Heart right ventricle (tissue), 16 donors: ENCODE data around the gene MOGAT1. TPM values are rescaled to one million over a fixed set of nuclear protein-coding genes. Genes with fewer than 3 reads are reported as not detected.

ENCODE experiments used
- ATAC-seq, 8 donors: fragments of 200-7000 bp; cut with Tn5 transposase; one replicate each; pipeline ENCODE4 v1.9.1; 2020; ENCODE audit warnings: mild to moderate bottlenecking in 8 of 8, moderate library complexity in 8 of 8, moderate number of reproducible peaks in 1 of 8
- DNase-seq, 2 donors: peaks; one replicate each; pipeline ENCODE4 v3.0.0-alpha.2; 2020
- H3K27ac ChIP-seq, 10 donors: fragments of 200-600 bp; sonication (generic) in 2 of 10; one replicate each; pipeline versions ENCODE4 v1.5.0 to v1.8.0; 2020 to 2022; ENCODE audit warnings: mild to moderate bottlenecking in 3 of 10
- H3K27me3 ChIP-seq, 7 donors: fragments of 200-600 bp; one replicate each; pipeline ENCODE4 v1.8.0; 2021 to 2022; ENCODE audit warnings: mild to moderate bottlenecking in 2 of 7
- H3K36me3 ChIP-seq, 9 donors: fragments of 200-600 bp; sonication (generic) in 1 of 9; one replicate each; pipeline versions ENCODE4 v1.5.0 to v1.8.0; 2020 to 2022; ENCODE audit warnings: mild to moderate bottlenecking in 2 of 9
- H3K4me1 ChIP-seq, 9 donors: fragments of 200-600 bp; sonication (generic) in 1 of 9; one replicate each; pipeline versions ENCODE4 v1.5.0 to v1.8.0; 2020 to 2022; ENCODE audit warnings: mild to moderate bottlenecking in 4 of 9
- H3K4me3 ChIP-seq, 10 donors: fragments of 200-600 bp; sonication (generic) in 2 of 10; one replicate each; pipeline versions ENCODE4 v1.5.0 to v1.8.0; 2020 to 2022; ENCODE audit warnings: mild to moderate bottlenecking in 7 of 10, moderate library complexity in 2 of 10
- H3K9me3 ChIP-seq, 11 donors: fragments of 200-600 bp in 10 of 11; sonication (generic) in 2 of 11; one replicate each; pipeline versions ENCODE4 v1.5.0 to v1.8.0; 2013 to 2022; ENCODE audit warnings: mild to moderate bottlenecking in 2 of 11, control low read depth in 1 of 11, moderate library complexity in 1 of 11
- WGBS, 2 donors: extraction: QIAGEN DNeasy Blood & Tissue Kit; methylation state at CpG; one replicate each; pipeline ENCODE4 v1.1.7; 2013; ENCODE audit warnings: inconsistent platforms in 1 of 2; 5-methylcytosine and 5-hydroxymethylcytosine counted together
- intact Hi-C, 10 donors: fragments of 100-400 bp; cut with DNase I; formaldehyde crosslinking; loops; one replicate each; pipeline versions ENCODE4 v1.11.1 to v1.14.2; 2022
- polyA plus RNA-seq, 2 donors: library from polyadenylated mRNA; stranded (reverse); fragments of 200-250 nt; gene quantifications; one replicate each; pipeline ENCODE4 v1.2.3, GENCODE V29; 2013
- total RNA-seq, 10 donors: library from RNA; stranded (reverse); fragmentation: NEBNext Ultra II Directional in 3 of 10; extraction: Animal tissue kit (Norgen Biotek cat#: 25700) in 3 of 10; gene quantifications; one replicate each; pipeline versions ENCODE4 v1.2.1 to v1.2.4, GENCODE V29; 2021 to 2023
- TF ChIP-seq, protein P1 (sequence below), 9 donors: fragments of 200-600 bp; sonication (generic) in 2 of 9; IDR thresholded peaks; one replicate each; pipeline versions ENCODE4 v1.5.0 to v1.8.0; 2021 to 2022; ENCODE audit warnings: antibody characterized with exemption in 9 of 9, mild to moderate bottlenecking in 5 of 9, moderate library complexity in 1 of 9
- donor health status: Arrhythmogenic right ventricular cardiomyopathy.
- donor health status: ischemic (EF 13 %, LVEDD 7.1; RV severe dilation, severe dysfunction).
- donor health status: healthy with polysubstance abuse.
- donor health status: DM: no; HTN: yes; CAD: no.
- donor health status: DM: no; HTN: no; CAD: no.
- donor health status: ischemic (EF 25% LVEDD 6.9; RV normal size, moderate dysfunction).
- donor health status: ischemic (EF 25% LVEDD 5.7; RV mildly dilated, moderate dysfunction).
- donor health status: healthy.
- donor health status: DM: yes; HTN: yes; CAD: no.
- donor health status: Ischemic cardiomyopathy.
- donor health status: ischemic (EF 35%, LVEDD 5.7; RV mildly dilated, moderate dysfunction).
- donor health status: nonischemic (EF 11% LVEDD 7.7; RV severe dilation, severe dysfunction).
- donor health status: DM: yes; HTN: yes; CAD: no.
- donor health status: PGD.
- donor health status: ischemic (EF 29% LVEDD 5.4; RV normal size, mild dysfunction).
- donor health status: nonischemic (EF 23%, LVEDD 6.1; RV moderate dilation, normal function).

The MOGAT1 gene
- total and polyA plus RNA-seq, 12 donors = 0.07 to 0.93 (median 0.56) TPM; not detected in 3

DNA sequence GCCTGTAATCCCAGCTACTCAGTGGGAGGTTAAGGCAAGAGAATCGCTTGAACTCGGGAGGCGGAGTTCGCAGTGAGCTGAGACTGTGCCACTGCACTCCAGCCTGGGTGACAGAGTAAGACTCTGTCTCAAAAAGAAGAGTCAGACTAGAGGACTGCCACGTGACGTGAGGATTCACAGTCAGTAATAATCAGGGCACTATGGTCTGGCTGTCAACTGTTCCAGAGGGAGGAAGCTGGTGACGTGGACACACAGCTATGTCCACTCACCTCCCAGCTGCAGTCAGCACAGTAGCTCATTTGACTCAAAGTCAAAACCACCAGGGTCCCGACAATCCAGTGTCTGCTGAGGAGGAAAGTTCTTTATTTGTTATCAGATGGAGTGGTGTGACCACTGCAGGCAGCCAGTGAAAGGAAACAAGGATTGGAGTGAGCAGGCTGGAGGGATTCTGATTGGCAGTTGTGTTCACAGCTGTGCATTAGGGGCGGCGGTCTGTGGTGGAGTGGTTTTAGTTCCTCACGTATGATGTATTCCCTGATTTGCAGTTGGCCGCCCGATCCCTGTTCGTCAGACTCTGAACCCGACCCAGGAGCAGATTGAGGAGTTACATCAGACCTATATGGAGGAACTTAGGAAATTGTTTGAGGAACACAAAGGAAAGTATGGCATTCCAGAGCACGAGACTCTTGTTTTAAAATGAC lies 37.9 kb downstream of the MOGAT1 start:
- Histone ChIP-seq H3K4me3 (peak overlapping the region in 7 of 10 donors; percentile 18 to 39 (median 30)), H3K9me3 (no peaks in the 10 kb centered on the region), H3K27me3 (no peaks in the 10 kb centered on the region), H3K27ac (peak overlapping the region in 9 of 10 donors; percentile 64 to 88 (median 73)), H3K4me1 (peaks cover 4 to 41% (median 26%) of the 10 kb centered on the region in 9 donors), H3K36me3 (no peaks in the 10 kb centered on the region)
- DNase-seq (peak; percentile 54 to 81), ATAC-seq (peak; percentile 86 to 97 (median 94))
- TF ChIP-seq, protein P1, sequence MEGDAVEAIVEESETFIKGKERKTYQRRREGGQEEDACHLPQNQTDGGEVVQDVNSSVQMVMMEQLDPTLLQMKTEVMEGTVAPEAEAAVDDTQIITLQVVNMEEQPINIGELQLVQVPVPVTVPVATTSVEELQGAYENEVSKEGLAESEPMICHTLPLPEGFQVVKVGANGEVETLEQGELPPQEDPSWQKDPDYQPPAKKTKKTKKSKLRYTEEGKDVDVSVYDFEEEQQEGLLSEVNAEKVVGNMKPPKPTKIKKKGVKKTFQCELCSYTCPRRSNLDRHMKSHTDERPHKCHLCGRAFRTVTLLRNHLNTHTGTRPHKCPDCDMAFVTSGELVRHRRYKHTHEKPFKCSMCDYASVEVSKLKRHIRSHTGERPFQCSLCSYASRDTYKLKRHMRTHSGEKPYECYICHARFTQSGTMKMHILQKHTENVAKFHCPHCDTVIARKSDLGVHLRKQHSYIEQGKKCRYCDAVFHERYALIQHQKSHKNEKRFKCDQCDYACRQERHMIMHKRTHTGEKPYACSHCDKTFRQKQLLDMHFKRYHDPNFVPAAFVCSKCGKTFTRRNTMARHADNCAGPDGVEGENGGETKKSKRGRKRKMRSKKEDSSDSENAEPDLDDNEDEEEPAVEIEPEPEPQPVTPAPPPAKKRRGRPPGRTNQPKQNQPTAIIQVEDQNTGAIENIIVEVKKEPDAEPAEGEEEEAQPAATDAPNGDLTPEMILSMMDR (IDR thresholded peaks at IDR 0.05) = no peak
- intact Hi-C loops = loop anchor here (2.0 to 10.0 kb wide), 10 partner anchors 52 to 208 kb away; partner anchors contain the start of genes ACSL3 (in 7 of the 10) and FARSB (in 1 of the 10)
- 12 to 13% methylated on average over 16 of the region's 16 CpGs for WGBS, 2 donors

GRCh38 chr2:222710736-222711135 lies 39.3 kb downstream of the MOGAT1 start:
- H3K4me3 ChIP-seq = no peak overlapping the region
- WGBS, 2 donors = 84 to 90% methylated on average over 3 of the region's 3 CpGs
- no peaks in the 10 kb centered on the region for H3K36me3 ChIP-seq
- H3K27ac ChIP-seq = peak overlapping the region in 1 of 10 donors; percentile 73
- H3K4me1 ChIP-seq = peaks cover 7 to 50% (median 35%) of the 10 kb centered on the region in 9 donors
- H3K9me3 ChIP-seq = no peaks in the 10 kb centered on the region
- intact Hi-C loops = loop anchor here in 5 of 10 donors (5.0 kb wide), 4 partner anchors 42 to 192 kb away; partner anchors contain the start of gene ACSL3 (in 2 of the 5)
- no peaks in the 10 kb centered on the region for H3K27me3 ChIP-seq
- ATAC-seq (no peak), DNase-seq (no peak)
- TF ChIP-seq, protein P1 (IDR thresholded peaks at IDR 0.05) = no peak

GRCh38 chr2:222711315-222711940 lies 40.0 kb downstream of the MOGAT1 start:
- Histone ChIP-seq H3K36me3 (no peaks in the 10 kb centered on the region), H3K27ac (no peak overlapping the region), H3K9me3 (no peaks in the 10 kb centered on the region), H3K4me3 (no peak overlapping the region), H3K27me3 (no peaks in the 10 kb centered on the region), H3K4me1 (peaks cover 7 to 50% (median 35%) of the 10 kb centered on the region in 9 donors)
- TF ChIP-seq, protein P1 (IDR thresholded peaks at IDR 0.05) = no peak
- no peak for DNase-seq
- ATAC-seq = no peak
- intact Hi-C loops = loop anchor here in 5 of 10 donors (5.0 kb wide), 4 partner anchors 41 to 191 kb away; partner anchors contain the start of gene ACSL3 (in 2 of the 5)
- 88 to 96% methylated on average over 10 of the region's 10 CpGs for WGBS, 2 donors

- Histone ChIP-seq H3K4me3 (no peak overlapping the region), H3K9me3 (no peaks in the 10 kb centered on the region), H3K4me1 (peaks cover 7 to 43% (median 33%) of the 10 kb centered on the region in 9 donors), H3K36me3 (no peaks in the 10 kb centered on the region), H3K27ac (no peak overlapping the region), H3K27me3 (no peaks in the 10 kb centered on the region)
- ATAC-seq (no peak), DNase-seq (no peak)
- 81 to 85% methylated on average over 3 of the region's 3 CpGs for WGBS, 2 donors
- intact Hi-C loops = loop anchor here in 5 of 10 donors (5.0 kb wide), 4 partner anchors 39 to 189 kb away; partner anchors contain the start of gene ACSL3 (in 2 of the 5)
- TF ChIP-seq, protein P1 (IDR thresholded peaks at IDR 0.05) = no peak
These were observed 41.5 kb downstream of the MOGAT1 start for GRCh38 chr2:222713002-222713401.
